NOMO-1 (cell line): Measurements from ENCODE around the gene NELFA.
"Not testable (repeated sequence)": the region's sequence is repeated elsewhere in the genome, so short reads cannot be mapped to it uniquely, and the experiment has no call there.

Source experiments
- DNase-seq, 2 experiments: peaks; one replicate each; lab custom pipeline; 2025; ENCODE audit not compliant: unreplicated experiment in 2 of 2; lab: John Stamatoyannopoulos, UW

Gene NELFA

DNA sequence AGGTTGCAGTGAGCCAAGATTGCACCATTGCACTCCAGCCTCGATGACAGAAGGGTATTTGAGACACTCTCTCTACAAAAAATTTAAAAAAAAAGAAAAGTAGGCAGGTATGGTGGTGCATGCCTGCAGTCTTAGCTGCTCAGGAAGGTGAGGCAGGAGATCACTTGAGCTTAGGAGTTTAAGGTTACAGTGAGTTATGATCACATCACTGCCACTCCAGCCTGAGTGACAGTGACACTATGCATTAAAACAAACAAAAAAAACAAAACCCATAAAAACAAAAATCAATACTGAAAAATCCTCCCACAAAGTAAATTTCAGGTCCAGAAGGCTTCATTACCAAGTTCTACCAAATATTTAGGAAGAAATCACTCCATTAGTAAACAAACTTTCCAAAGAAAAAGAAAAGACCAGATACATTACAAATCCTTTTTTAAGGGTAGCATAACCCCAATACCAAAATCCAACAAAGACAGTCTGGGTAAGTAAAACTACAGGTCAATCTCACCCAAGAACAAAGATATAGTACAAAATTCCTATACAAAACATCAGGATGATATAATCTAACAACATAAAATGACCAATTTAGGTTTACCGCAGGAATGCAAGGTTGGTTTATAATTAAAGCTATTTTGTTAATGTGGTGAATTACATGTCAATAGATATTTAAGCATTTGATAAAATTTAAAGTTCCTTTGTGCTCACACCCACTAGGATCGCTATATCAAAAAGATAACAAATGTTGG lies 11.7 kb downstream of the NELFA start:
- DNase-seq, result no peak

DNA sequence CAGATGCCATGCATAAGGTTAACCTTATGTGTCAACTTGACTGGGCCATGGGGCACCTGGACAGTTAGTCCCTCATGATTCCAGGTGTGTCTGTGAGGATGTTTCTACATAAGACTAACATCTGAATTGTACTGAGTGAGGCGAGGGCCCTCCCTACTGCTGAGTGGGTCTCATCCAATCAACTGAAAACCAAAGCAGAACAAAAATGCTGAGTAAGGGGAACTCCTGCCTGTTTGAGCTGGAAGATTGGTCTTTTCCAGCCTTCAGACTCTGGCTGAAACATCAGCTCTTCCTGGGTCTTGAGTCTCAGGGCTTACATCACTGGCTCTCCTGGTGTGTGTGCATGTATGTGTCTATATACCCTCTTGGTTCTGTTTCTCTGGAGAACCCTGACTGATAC lies 13.8 kb downstream of the NELFA start:
- no peak for DNase-seq

GRCh38 chr4:1993718-1994516 lies 14.9 kb downstream of the NELFA start:
- not testable (repeated sequence) for DNase-seq

DNA sequence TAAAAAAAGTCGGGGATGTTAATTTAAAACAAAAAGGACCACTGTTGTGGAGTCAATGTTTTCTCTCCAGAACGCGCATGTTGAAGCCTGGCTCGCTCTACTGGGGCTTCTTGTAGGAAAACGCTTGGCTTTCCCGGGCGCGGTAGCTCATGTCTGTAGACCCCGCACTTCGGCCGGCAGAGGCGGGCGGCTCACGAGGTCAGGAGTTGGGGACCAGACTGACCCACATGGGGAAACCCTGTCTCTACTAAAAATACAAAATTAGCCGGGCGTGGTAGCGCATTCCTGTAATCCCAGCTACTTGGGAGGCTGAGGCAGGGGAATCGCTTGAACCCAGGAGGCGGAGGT lies 15.6 kb downstream of the NELFA start:
- DNase-seq, result no peak

- DNase-seq, result no peak
Observed at GRCh38 chr4:1992468-1993168, 16.2 kb downstream of the NELFA start.

- DNase-seq, result no peak
Observed at GRCh38 chr4:1991596-1992434, 17.0 kb downstream of the NELFA start.

DNA sequence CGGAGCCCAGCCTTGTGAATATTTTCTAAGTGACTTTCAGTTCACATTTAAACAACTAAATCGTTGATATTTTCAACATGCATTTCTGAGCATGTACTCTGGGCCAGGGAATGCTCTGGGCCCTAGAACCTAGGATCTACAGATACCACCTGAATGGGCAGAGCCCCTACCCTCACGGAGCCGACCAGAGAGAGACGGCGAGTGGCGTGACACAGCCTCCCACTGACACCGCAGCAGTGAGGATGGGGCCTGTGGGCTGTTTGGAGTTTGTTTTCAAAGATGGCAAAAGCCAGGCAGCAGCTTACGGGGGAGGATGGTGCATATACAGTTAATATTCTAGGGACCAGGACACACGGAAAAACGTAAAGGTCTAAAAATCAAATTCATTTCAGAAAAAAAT lies 17.7 kb downstream of the NELFA start:
- DNase-seq, result no peak

- no peak for DNase-seq
Observed at GRCh38 chr4:1990676-1991075, 18.1 kb downstream of the NELFA start.

DNA sequence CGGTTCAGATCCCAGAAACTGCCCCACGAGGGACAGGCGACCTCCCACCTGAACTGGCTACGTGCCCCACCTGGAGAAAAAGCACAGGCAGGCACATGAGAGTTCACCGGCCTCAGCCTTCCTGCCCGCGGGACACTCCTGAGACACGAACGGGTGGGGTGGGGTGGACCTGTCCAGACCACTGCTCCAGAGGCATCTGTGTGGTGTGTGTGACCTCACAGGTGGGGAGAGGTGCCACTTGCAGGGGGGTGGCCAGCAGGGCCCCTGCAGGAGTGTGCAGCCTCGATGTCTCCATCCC lies 18.5 kb downstream of the NELFA start:
- DNase-seq, result no peak

- DNase-seq, result no peak
Observed at GRCh38 chr4:1989533-1990347, 19.0 kb downstream of the NELFA start.

DNA sequence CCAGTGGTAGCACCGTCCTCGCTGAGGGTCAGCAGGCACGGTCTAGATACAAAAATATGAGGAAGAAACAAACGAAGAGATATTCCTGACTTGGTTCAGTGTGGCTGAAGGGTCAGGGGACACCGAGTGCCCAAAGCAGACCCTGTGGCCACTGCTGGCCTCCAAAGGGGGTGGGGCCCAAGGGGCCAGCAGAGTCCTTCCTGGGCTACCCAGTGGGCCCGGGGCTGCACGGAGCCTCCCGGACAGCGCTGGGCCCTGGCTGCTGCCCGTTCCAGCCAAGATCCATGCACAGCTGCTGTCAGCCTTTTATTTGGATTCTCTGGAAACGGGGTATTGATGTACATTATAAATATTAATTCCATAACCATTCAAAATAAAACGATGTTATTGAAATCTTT lies 20.4 kb downstream of the NELFA start:
- DNase-seq, result no peak

DNA sequence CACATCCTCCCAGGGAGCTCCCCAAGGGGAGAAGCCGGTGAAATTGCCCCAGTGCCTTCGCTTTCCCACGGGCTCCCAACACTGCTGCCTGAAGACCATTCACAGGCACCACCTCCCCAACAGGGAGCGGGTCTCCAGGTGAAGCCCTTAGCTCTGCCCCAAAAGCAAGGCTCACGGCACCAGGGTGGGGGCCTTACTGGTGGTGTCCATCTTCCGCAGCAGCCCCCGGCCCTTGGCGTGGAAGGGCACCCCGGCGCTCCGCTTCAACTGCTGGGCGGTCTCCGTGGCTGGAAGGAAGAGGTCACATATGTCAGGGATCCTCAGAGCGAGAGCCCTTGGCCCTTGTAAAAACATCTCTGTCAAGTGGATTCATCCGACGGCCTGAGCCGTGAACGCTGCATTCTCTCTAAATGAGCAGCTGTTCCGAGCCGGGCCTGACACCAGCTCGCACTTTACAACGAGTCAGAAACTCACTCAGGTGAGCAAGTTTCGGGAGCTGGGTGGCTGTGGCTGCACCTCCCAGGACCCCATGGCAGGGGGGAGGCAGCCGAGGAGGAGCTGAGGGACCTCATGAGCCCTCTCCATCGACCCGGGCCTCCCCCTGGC lies 20.9 kb downstream of the NELFA start:
- no peak for DNase-seq

GRCh38 chr4:1987296-1987695 lies 21.5 kb downstream of the NELFA start:
- no peak for DNase-seq

DNA sequence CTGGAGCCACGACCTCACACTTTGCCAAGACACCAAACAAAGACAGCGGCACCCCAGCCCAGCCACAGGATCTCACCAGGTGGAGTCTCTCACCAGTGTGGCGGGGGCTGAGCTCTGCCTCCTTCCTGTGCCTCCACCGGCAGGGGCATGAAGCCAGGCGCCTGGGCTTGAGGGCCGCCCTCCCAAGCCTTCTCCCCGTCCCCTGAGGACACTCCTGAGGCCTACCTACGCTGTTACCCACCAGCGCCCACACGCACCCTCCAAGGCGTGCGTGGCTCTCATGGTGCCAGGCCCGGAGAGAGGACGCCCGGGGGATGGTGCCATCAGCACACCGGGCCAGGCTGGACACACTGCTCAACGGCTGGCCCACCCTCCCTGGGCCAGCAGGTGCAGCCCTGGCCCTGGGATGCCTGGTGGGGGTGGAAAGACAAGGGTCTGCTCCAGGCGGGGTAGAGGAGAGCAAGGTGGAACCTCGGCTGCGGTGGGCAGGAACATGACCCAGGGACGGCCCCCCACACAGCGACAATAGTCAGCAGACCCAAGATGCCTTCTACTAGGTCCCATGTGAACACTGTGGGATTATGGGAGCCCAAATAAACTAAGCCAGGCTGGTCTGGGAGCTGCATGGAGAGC lies 22.1 kb downstream of the NELFA start:
- no peak for DNase-seq

GRCh38 chr4:1985780-1986577 lies 22.8 kb downstream of the NELFA start:
- no peak for DNase-seq

GRCh38 chr4:1985294-1985693 lies 23.5 kb downstream of the NELFA start:
- no peak for DNase-seq

DNA sequence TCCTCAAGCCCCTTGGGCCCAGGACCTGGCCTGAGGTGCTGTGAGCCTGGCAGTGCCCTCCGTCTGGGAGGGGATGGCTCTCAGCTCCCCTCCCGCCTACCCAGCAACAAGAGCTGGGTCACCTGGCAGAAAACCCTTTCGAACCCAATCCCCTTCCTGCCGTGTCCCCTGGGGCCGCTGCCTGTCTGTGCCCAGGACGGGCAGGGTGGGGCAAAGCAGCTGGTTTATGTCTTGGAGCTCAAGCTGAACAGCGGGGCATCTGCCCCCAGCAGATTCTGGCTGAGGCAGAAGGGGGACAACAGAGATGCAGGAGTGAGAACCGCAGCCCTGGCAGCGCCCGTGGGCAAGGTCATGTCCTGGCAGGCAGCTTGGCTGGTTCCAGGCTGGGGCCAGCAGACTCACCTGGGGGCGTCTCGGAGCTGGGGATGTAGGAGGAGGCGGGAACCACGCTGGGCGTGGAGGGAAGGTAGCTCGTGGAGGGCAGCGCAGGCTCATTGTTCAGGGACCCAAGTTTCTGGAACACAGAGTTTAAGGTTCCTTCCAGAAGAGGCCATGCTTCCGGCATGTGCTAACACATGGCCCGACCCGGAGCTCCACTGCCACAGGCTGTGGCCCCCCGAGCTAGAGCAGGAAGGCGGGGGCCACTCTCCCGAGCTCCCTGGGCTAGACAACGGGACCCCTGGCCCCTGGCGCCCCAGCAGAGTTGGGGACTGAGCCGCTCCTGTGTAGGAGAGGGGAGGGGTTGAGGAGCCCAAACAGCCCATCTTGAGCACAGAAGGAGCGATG lies 24.2 kb downstream of the NELFA start:
- no peak for DNase-seq
